Activated CD8-positive, alpha-beta T cell treated with anti-CD3 and anti-CD28 coated beads for 36 hours (primary cell): Measurements from ENCODE around the gene OTUB1. TPM values are rescaled to one million over a fixed set of nuclear protein-coding genes. Genes with fewer than 3 reads are reported as not detected.

Experiments used
- ATAC-seq: fragments of 200-7000 bp; cut with Tn5 transposase; one replicate; pipeline ENCODE4 v1.10.0; 2021; ENCODE audit warnings: mild to moderate bottlenecking, moderate library complexity
- CTCF ChIA-PET: fragments of 350-600 bp; sonication (Branson Sonifier 250); formaldehyde crosslinking; loops from one replicate; lab custom pipeline; 2021; ENCODE audit warnings: antibody characterized with exemption; lab: Charles Lee
- POLR2A ChIA-PET: fragments of 350-600 bp; sonication (Branson Sonifier 250); formaldehyde crosslinking; loops from one replicate; lab custom pipeline; 2021; ENCODE audit warnings: antibody characterized with exemption; lab: Charles Lee
- DNase-seq: peaks from one replicate; pipeline ENCODE4 v3.0.0-alpha.2; 2020
- H3K27ac Mint-ChIP-seq: one replicate; pipeline ENCODE4 v1.8.0; 2021; ENCODE audit warnings: mild to moderate bottlenecking, mixed read lengths
- H3K27me3 Mint-ChIP-seq: one replicate; pipeline ENCODE4 v1.8.0; 2021; ENCODE audit warnings: mixed read lengths
- H3K36me3 Mint-ChIP-seq: one replicate; pipeline ENCODE4 v1.8.0; 2021; ENCODE audit warnings: low read depth, mixed read lengths
- H3K4me1 Mint-ChIP-seq: one replicate; pipeline ENCODE4 v1.8.0; 2021; ENCODE audit warnings: low read depth, mixed read lengths
- H3K4me3 Mint-ChIP-seq: one replicate; pipeline ENCODE4 v1.8.0; 2021; ENCODE audit warnings: mild to moderate bottlenecking, moderate library complexity, mixed read lengths
- H3K9me3 Mint-ChIP-seq: one replicate; pipeline ENCODE4 v1.8.0; 2021; ENCODE audit warnings: mixed read lengths
- CTCF ChIP-seq: fragments of 200-600 bp; IDR thresholded peaks from one replicate; pipeline ENCODE4 v1.8.0; 2022; ENCODE audit warnings: antibody characterized with exemption, mild to moderate bottlenecking
- intact Hi-C: fragments of 100-400 bp; cut with micrococcal nuclease; formaldehyde crosslinking; loops from one replicate; pipeline ENCODE4 v1.10.0; 2022
- total RNA-seq, 2 experiments: library from RNA; stranded (reverse); gene quantifications; one replicate each; pipeline ENCODE4 v1.2.3, GENCODE V29; 2021

OTUB1 gene
- total RNA-seq, 2 experiments from 2014 or later = 70.1 to 73.9 TPM

- ATAC-seq (peak; percentile 11), DNase-seq (no peak)
- Mint-ChIP-seq H3K27ac (no peak overlapping the region), H3K4me3 (no peak overlapping the region), H3K4me1 (peaks cover 7% of the 10 kb centered on the region), H3K27me3 (peaks cover 29% of the 10 kb centered on the region), H3K9me3 (peaks cover 10% of the 10 kb centered on the region), H3K36me3 (no peaks in the 10 kb centered on the region)
- TF ChIP-seq CTCF = no peak
- ChIA-PET CTCF (interaction anchor here (1.1 to 1.9 kb wide), 2 partner anchors 40 to 140 kb away, joined by 4 to 6 read pairs; no protein-coding TSS in a partner anchor), POLR2A (interaction anchor here (1.0 kb wide), 1 partner anchor 18 kb away, joined by 4 read pairs; no protein-coding TSS in a partner anchor)
- intact Hi-C loops = no loop called here
Observed at GRCh38 chr11:64007160-64007628, 21.0 kb downstream of the OTUB1 start.

- TF ChIP-seq CTCF = no peak
- Mint-ChIP-seq H3K36me3 (no peaks in the 10 kb centered on the region), H3K4me3 (no peak overlapping the region), H3K27ac (no peak overlapping the region), H3K27me3 (peaks cover 29% of the 10 kb centered on the region), H3K4me1 (peaks cover 7% of the 10 kb centered on the region), H3K9me3 (peaks cover 10% of the 10 kb centered on the region)
- ATAC-seq (peak; percentile 56), DNase-seq (peak; percentile 8)
- intact Hi-C loops = no loop called here
- CTCF ChIA-PET = interaction anchor here (1.1 to 1.9 kb wide), 2 partner anchors 40 to 140 kb away, joined by 4 to 6 read pairs; no protein-coding TSS in a partner anchor
- POLR2A ChIA-PET = interaction anchor here (1.0 kb wide), 1 partner anchor 17 kb away, joined by 4 read pairs; no protein-coding TSS in a partner anchor
Observed at GRCh38 chr11:64007629-64008282, 21.5 kb downstream of the OTUB1 start.

GRCh38 chr11:64008283-64008913 lies 22.2 kb downstream of the OTUB1 start:
- POLR2A ChIA-PET = no interaction called here
- Mint-ChIP-seq H3K27me3 (peaks cover 29% of the 10 kb centered on the region), H3K27ac (no peak overlapping the region), H3K4me1 (peaks cover 7% of the 10 kb centered on the region), H3K9me3 (peaks cover 10% of the 10 kb centered on the region), H3K36me3 (no peaks in the 10 kb centered on the region), H3K4me3 (no peak overlapping the region)
- no peak for DNase-seq
- no peak for TF ChIP-seq CTCF
- CTCF ChIA-PET = interaction anchor here (1.0 to 1.1 kb wide), 2 partner anchors 8 to 41 kb away, joined by 3 to 4 read pairs; no protein-coding TSS in a partner anchor
- ATAC-seq = no peak
- intact Hi-C loops = no loop called here

GRCh38 chr11:64008914-64009633 lies 22.8 kb downstream of the OTUB1 start:
- H3K4me3 Mint-ChIP-seq = no peak overlapping the region
- ATAC-seq (no peak), DNase-seq (no peak)
- ChIA-PET POLR2A (no interaction called here), CTCF (interaction anchor here (1.0 kb wide), 1 partner anchor 8 kb away, joined by 3 read pairs; no protein-coding TSS in a partner anchor)
- peaks cover 7% of the 10 kb centered on the region for H3K4me1 Mint-ChIP-seq
- peaks cover 10% of the 10 kb centered on the region for H3K9me3 Mint-ChIP-seq
- H3K36me3 Mint-ChIP-seq = no peaks in the 10 kb centered on the region
- peaks cover 29% of the 10 kb centered on the region for H3K27me3 Mint-ChIP-seq
- TF ChIP-seq CTCF = no peak
- no peak overlapping the region for H3K27ac Mint-ChIP-seq
- intact Hi-C loops = no loop called here
